ENCODE measurements around the gene PPFIBP2. TPM values are rescaled to one million over a fixed set of nuclear protein-coding genes. Genes with fewer than 3 reads are reported as not detected.

PPFIBP2 gene
- total RNA-seq, 1 donor from 2014 or later = 3.9 TPM

GRCh38 chr11:7666292-7666866 is 152.6 kb downstream of the PPFIBP2 start:
- DNase-seq (ENCODE audit: low read depth) = no peak

- DNase-seq (ENCODE audit: low read depth) = no peak
Measured at GRCh38 chr11:7667460-7667859, 153.7 kb downstream of the PPFIBP2 start.

- DNase-seq (ENCODE audit: low read depth) = no peak
Measured at GRCh38 chr11:7668464-7668863, 154.7 kb downstream of the PPFIBP2 start.

GRCh38 chr11:7668911-7669310 is 155.1 kb downstream of the PPFIBP2 start:
- peak; percentile 52 for DNase-seq (ENCODE audit: low read depth)

GRCh38 chr11:7670641-7671040 is 156.8 kb downstream of the PPFIBP2 start:
- no peak for DNase-seq (ENCODE audit: low read depth)

GRCh38 chr11:7671347-7672215 is 157.8 kb downstream of the PPFIBP2 start:
- no peak for DNase-seq (ENCODE audit: low read depth)

- DNase-seq (ENCODE audit: low read depth) = no peak
Measured at GRCh38 chr11:7672276-7672959, 158.6 kb downstream of the PPFIBP2 start.

- no peak for DNase-seq (ENCODE audit: low read depth)
Measured at GRCh38 chr11:7672960-7673723, 159.3 kb downstream of the PPFIBP2 start, which contains the start of gene CYB5R2. CYB5R2 (minus strand) TSS chr11:7673500; CDS start chr11:7672825, 675 bp downstream.

- no peak for DNase-seq (ENCODE audit: low read depth)
Measured at GRCh38 chr11:7673724-7674434, 160.1 kb downstream of the PPFIBP2 start.

- no peak for DNase-seq (ENCODE audit: low read depth)
Measured at GRCh38 chr11:7675631-7676030, 161.8 kb downstream of the PPFIBP2 start.

GRCh38 chr11:7677071-7677470 is 163.3 kb downstream of the PPFIBP2 start:
- peak; percentile 50 for DNase-seq (ENCODE audit: low read depth)

- DNase-seq (ENCODE audit: low read depth) = no peak
Measured at GRCh38 chr11:7677796-7678201, 164.0 kb downstream of the PPFIBP2 start.

- DNase-seq (ENCODE audit: low read depth) = no peak
Measured at GRCh38 chr11:7683571-7683970, 169.8 kb downstream of the PPFIBP2 start.

GRCh38 chr11:7686761-7687160 is 173.0 kb downstream of the PPFIBP2 start:
- no peak for DNase-seq (ENCODE audit: low read depth)

- DNase-seq (ENCODE audit: low read depth) = no peak
Measured at GRCh38 chr11:7687386-7687785, 173.6 kb downstream of the PPFIBP2 start.

- peak; percentile 10 for DNase-seq (ENCODE audit: low read depth)
Measured at GRCh38 chr11:7688238-7688826, 174.5 kb downstream of the PPFIBP2 start.

GRCh38 chr11:7689239-7689638 is 175.4 kb downstream of the PPFIBP2 start:
- DNase-seq (ENCODE audit: low read depth) = no peak

- DNase-seq (ENCODE audit: low read depth) = no peak
Measured at GRCh38 chr11:7690648-7691047, 176.8 kb downstream of the PPFIBP2 start.

GRCh38 chr11:7691759-7692350 is 178.1 kb downstream of the PPFIBP2 start:
- no peak for DNase-seq (ENCODE audit: low read depth)

GRCh38 chr11:7692426-7692825 is 178.6 kb downstream of the PPFIBP2 start:
- no peak for DNase-seq (ENCODE audit: low read depth)

All from renal cortical epithelial cell (primary cell).